HG02852 (cell line): ENCODE measurements around the gene ZNF423.

Source experiments
- ATAC-seq: cut with Tn5 transposase; IDR thresholded peaks from one replicate; pipeline ENCODE4 v1.9.1; 2021; ENCODE audit warnings: mild to moderate bottlenecking, moderate library complexity; ENCODE audit not compliant: unreplicated experiment

The ZNF423 gene

GRCh38 chr16:49849754-49850108 lies 6.2 kb downstream of the ZNF423 start:
- ATAC-seq, result no peak

DNA sequence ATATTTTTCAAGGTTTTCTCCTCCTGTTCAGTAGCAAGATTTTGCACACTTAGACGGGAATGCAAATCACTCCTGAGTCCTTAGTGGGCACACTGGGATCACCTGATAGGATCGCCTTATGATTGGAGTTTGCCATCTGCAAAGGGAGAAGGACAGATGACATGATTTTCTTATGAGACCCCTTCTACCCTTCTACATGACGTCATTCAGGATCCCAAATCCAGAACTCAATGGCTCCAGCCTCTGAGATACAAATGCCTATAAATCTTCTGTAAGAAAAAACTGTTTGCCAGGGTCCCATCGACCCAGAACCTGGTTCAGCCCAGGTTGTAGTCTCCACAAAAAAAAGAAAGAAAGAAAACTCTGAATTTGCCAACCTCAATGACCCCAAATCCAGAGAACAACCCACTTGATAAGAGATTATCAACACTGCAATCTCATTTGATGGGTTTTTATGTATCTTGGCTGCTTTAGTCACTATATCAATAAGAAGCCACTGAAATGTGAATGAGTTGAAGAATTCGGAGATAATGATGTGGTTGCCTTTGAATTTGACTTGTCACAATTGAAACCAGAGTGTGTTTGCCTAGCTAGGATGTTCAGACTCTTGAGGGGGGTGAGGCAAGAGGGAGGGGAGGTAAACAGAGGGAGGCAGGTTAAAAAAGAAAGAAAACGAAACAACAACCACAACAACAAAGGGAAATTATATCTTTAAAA lies 6.7 kb downstream of the ZNF423 start:
- ATAC-seq, result no peak

DNA sequence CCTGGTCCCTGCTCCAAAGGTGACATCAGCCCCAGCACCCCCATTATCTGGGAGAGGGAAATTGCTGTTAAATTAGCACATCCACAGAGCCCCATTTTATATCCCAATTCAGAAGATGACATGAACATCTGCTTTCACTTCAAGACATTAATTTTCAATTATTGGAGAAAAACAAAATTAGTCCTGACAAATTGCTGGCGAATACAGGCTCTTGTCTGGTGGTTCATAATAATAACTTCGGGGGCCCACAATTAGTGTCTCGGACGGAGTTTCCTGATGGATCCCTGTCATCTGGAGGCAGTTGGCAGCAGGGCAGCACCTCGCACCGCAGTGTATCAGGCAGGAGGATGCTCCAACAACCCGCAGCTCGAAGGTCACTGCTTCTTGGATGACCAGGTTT lies 7.4 kb downstream of the ZNF423 start:
- ATAC-seq, result no peak

DNA sequence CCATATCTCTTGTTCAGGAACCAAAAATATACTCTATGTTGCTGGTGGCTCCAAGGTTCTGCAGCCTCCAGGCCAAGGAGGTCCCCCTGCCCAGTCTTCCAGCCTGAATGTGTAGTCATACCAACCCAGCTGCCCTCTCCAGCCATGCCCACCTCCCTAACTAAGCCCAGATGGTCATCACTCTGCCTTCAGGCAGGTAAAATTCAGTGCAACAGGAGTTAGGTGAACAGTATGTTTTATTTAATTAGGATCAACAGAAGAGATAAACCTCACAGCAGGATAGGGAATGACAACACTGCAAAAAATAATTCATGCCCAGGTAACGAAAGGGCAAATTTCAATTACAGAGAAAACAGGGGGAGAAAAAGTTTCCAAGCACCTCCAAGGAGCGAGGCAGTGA lies 9.1 kb downstream of the ZNF423 start:
- ATAC-seq, result no peak

DNA sequence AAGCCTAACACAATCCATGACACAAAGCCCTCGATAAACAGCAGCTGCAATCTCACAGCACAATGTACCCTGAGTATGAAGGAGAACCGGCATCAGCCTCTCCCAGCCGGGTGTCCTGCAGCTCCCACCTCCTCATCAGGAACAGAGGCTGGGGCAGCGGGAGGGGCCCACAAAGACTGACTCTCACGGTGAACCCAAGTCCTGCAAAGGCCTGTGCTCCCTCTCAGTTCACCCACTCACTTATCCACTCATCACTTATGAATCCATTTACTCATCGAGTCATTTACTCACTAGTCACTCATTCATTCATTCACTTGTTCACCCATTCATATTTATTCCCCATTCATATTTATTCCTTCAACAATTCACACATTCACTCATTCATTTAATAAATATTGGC lies 11.6 kb downstream of the ZNF423 start:
- ATAC-seq, result no peak

DNA sequence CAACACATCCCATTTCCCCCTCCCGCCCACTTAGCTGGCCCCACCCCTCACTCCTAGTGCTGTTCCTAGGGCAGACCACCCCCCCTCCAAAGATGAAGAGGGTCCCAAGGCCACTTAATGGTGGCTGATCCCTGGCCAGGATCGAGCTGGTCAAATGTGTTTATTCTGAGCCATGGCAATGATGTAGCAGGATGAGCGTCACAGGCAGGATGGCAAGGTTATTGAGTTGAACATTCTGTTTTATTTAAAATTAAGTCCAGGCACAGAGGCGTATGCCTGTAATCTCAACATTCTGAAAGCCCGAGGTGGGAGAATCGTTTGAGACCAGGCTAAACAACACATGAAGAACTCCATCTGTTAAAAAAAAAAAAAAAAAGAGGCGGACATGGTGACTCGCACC lies 12.2 kb downstream of the ZNF423 start:
- ATAC-seq, result no peak

DNA sequence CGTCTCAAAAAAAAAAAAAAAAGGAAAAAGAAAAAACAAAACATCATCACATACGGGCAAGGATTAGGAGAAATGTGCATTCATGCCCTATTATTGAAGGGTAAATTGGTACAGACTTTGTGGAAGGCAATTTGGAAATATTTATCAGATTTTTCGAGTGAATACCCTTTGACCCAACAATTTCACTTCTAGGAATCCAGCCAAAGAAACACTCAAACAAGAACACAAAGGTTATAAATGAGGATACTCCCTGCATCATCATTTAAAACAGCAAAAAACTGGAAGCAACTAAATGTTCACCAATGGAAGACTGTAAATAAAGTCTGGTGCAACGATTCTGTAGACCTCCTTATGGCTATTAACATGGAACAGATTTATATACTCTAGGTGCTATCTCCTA lies 12.9 kb downstream of the ZNF423 start:
- no peak for ATAC-seq

DNA sequence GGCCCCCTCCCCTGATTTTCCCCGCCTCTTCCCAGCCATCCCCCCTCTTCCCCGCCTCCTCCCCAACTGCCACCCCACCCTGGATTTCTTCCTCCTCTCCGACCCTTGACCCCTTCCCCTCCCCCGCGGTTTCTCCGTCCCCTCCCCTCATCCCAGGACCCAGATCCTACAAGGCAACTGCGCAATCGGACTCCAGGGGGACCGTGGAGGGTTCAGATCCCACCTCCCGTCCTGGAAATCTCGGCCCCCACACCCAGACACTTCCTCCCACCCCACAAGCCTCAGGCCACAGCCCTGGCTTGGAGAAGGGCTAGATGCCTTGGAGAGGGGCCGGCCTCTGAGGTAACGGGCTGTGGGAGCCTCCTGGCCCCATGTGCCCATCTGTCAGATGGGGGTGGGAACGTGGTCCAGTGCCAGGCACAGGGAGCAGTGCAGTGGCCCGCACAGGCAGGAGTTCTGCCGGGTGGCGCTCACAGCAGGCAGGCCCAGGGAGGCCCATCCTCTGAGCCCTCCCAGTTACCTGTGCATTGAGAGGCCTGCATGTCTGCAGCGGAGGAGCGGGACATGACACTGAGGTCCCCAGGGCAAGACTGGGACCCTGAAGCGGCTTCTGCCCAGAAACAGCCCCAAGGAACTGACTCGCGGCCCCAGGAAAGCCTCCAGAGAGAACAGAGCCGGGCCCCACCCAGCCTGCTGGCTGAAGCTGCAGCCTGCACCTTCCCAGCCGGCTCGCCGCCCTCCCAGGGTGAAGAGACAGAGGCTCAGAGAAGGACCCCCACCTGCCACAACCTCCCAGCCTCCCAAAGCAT lies 16.7 kb downstream of the ZNF423 start:
- no peak for ATAC-seq

DNA sequence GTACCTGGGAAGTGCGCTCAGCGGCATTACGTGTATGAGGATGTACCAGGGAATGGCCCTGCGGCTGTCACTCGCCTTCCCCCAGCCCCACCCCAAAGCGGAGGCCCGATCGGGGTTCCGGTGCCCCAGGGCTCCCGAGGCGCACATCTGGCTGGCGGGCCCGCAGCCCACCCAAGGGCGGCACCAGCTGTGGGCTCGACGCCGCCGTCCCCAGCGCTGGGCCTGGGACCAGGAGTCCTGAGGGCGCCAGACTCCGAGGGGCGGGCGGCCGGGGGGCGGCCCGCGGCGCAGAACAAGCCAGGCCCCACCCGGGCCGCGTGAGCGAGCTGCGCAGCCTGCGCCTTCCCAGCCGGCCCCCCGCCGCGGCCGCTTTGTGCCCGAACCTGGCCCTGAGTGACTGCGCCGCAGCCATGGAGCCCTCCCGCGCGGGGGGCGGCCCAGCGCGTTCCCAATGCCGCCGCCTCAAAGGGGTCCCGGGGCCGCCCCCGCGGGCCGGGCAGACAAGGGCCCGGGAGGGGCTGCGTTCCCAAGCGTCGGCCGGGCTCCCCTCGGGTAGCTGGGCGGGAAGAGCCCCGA lies 17.4 kb downstream of the ZNF423 start:
- no peak for ATAC-seq

DNA sequence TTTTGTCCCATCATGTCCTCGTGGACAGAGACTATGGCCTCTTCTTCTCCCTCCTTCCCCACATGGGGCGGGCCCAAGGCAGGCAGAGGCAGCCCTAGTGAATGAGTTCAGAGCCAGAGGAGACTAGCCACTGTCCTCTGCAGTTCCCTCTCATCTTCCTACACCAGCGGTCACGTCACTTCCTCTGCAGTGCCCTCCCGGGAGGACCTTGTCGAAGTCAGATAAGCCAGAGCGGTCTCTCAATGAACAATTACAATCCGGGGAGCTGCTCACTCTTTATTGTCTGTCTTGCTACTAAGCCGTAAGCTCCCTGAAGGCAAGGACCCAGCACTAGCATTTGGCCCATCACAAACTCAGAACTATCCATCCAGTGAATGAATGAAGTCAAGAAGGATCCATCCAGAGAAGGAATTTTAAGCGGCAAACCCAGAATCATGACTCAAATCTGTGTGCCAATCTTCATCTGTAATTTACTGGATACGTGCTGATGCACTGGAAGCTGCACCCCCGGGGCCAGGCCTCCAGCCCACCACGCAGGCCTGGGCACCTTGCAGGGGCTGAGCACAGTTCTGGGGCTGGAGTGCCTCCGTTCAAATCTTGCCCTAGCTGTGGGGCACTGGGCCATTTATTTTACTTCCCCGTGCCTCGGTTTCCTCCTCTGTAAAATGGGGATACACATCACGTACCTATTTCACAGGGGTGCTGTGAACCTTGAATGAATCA lies 18.1 kb downstream of the ZNF423 start:
- no peak for ATAC-seq

DNA sequence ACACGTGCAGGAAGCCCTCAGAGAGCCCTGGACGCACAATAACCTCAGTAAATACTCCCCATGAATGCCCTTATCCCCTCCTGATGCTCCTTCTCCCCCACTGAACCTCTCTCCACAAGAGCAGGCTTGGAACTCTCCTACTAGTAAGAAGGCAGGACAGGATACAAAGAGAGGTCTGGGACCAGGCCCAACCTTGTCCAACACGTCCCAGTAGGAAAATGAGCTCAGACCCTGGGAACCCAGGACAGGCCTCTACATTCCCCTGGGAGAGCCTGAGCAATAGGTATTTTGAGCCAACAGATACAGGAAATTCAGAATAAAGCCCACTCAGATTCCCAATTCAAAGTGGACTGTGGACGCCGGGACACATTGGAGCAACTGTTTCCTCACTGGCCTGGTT lies 19.2 kb downstream of the ZNF423 start:
- ATAC-seq, result no peak

- no peak for ATAC-seq
These were observed 19.7 kb downstream of the ZNF423 start for GRCh38 chr16:49836218-49836617.

- ATAC-seq, result no peak
These were observed 20.6 kb downstream of the ZNF423 start for GRCh38 chr16:49835161-49835777.

GRCh38 chr16:49834531-49835151 lies 21.3 kb downstream of the ZNF423 start:
- ATAC-seq, result no peak

GRCh38 chr16:49833796-49834530 lies 21.9 kb downstream of the ZNF423 start:
- no peak for ATAC-seq

- no peak for ATAC-seq
These were observed 22.8 kb downstream of the ZNF423 start for GRCh38 chr16:49833085-49833484.

GRCh38 chr16:49832177-49832576 lies 23.7 kb downstream of the ZNF423 start:
- ATAC-seq, result no peak

GRCh38 chr16:49830873-49831272 lies 25.0 kb downstream of the ZNF423 start:
- ATAC-seq, result no peak

GRCh38 chr16:49828533-49829267 lies 27.2 kb downstream of the ZNF423 start:
- ATAC-seq, result no peak
